GM21737 (cell line): ENCODE data around the gene RAB22A.

Experiments
- ATAC-seq: cut with Tn5 transposase; IDR thresholded peaks from one replicate; pipeline ENCODE4 v1.9.1; 2021; ENCODE audit warnings: mild to moderate bottlenecking, moderate library complexity; ENCODE audit not compliant: unreplicated experiment

RAB22A gene

DNA sequence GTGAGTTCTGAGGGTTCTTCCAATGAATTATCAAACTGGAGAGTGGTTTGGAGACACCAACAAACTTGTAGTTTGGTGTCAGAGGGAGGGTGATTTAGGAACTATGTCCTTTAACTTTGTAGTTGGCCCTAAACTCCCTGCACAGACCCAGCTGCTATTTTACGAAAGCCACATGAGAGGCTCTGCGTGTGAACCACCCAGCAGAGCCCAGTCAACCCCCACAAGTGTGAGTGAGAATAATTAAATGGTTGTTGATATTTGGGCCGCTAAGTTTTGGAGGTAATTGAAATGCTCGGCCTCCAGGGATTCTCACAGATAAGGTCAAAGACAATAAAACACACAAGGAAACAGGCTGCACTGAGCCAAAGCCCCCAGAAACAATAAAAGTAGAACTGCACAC is 72.6 kb downstream of the RAB22A start:
- ATAC-seq: no peak

GRCh38 chr20:58384821-58385220 is 75.3 kb downstream of the RAB22A start:
- ATAC-seq: no peak

DNA sequence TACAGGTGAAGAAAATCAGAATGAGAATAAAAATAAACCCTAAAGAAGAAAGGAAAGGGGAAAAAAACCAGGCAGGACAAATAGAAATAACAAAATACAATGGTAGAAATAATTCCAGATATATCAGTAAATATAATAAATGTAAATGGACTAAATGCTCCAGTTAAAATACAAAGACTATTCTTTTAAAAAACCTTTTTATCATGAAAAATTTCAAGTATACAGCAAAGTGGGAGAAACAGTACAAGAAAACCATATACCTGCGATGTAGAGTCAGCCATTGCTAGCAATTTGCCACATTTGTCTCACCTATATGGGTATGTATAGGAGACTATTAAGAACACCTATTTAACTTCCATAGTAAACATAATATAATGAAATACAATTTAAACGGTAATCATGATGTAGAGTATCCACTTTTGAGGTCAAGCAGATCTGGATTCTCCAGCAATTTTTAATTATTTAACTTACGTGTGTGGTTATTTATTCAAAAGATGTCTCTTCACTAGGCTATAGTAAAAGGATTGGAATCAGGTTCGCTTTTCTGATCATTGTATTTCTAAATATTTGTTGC is 78.6 kb downstream of the RAB22A start:
- ATAC-seq: no peak

DNA sequence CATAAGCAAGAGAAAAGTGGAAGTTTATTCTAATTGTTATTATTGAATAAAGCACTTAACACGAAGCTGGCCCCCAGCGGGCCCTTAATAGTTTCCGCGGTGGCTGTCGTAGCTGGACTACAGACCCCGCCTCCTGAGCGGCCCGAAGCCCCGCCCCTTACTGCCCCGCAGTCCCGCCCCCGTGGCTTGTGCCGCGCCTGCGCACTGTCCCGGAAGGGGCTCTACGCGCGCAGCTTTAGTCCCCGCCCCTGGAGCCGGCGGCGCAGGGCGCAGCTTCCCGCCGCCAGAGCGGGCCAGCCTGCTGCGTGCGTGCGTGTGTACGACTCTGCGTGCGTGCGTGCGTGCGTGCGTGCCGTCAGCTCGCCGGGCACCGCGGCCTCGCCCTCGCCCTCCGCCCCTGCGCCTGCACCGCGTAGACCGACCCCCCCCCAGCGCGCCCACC is 79.4 kb downstream of the RAB22A start, which contains the start of gene VAPB:
Gene VAPB, plus strand, starts transcription at position 348 of the 442 bp plus-strand sequence. CDS start 231 bp downstream, outside the sequence.
- ATAC-seq: peak; percentile 95

GRCh38 chr20:58389324-58389967 is 79.9 kb downstream of the RAB22A start:
- peak; percentile 30 for ATAC-seq

DNA sequence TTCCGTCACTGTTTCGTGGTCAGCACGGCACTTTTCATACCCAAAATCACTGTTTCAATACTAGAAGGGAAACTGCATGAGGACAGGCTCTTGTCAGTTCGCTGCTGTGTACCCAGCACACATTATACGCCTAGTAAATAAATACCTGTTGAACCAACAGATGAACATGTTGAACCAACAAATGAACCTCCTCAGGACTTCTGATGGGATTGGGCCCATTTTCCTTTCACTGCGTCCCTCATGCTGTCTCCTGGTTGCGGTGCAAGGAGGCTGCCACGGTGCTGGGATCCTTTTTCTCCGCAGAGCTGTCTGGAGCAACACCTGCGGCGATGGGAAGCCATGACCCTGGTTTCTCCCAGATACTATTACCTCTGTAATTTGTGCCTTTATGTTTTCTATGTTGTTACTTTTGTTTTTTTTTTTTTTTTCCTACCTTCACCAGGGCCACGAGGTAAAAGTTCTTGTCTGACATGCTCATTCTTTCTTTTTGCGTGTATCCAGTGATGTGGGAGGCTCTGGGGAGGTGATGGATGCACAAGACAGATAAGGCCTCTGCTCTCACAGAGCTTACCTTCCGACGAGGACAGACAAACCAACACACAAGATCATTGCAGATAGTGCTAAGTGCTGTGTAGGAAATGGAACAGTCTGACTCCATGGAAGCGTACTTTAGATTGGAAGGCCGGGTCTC is 80.6 kb downstream of the RAB22A start:
- ATAC-seq: no peak

DNA sequence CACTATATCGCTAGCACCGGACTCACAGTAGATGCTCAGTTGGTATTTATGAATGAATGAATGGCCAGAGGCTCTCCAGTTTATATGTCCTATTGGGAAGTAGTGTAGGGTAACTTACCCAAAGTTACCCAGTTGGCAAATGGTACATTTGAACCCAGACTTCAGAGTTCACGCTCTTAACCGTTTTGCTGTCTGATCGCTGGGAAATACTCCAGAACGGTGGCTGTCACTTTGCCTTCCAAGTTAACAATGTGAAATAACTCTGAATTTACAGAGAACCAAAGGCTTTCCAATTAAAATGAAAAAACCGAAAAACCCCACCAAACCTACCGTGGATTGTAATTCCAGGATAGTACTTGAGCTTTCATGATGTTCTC is 81.1 kb downstream of the RAB22A start:
- no peak for ATAC-seq

GRCh38 chr20:58392286-58392685 is 82.8 kb downstream of the RAB22A start:
- ATAC-seq: no peak

DNA sequence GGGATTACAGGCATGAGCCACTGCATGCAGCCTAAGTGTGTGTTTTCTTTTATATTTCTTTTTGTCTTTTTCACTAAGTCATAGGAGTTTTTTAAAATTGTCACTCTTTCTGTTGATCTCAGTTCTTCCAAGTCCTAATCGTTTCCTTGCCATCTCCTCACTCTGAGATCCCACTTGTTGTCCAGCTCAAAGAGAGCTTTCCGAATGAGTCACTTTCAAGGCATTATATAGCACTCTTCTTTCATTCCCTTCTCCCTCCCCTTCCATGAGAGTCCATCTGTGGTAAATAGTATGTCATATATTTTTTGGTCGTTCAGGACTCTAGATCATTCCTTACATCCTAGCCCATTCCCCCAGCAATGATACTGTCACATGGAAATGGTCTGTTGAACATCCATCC is 83.8 kb downstream of the RAB22A start:
- no peak for ATAC-seq

- ATAC-seq: no peak
These were observed 85.3 kb downstream of the RAB22A start for GRCh38 chr20:58394801-58395200.

GRCh38 chr20:58395604-58396003 is 86.1 kb downstream of the RAB22A start:
- no peak for ATAC-seq

DNA sequence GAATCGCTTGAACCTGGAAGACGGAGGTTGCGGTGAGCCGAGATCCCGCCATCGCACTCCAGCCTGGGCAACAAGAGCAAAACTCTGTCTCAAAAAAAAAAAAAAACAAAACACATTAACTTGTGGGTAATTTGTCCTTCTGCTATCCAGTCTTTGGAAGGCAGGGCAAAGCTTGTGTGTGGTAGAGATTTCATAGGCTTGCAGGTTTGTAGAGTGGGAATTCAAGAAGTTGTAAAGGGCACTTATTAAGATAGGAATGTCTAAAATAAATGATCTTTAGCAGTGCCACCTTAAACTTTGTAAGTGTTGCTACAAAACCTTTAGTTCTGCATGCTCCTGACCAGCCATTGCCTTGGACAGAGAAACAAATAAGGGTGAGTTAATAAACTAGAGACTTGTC is 87.9 kb downstream of the RAB22A start:
- ATAC-seq: no peak

- no peak for ATAC-seq
These were observed 88.7 kb downstream of the RAB22A start for GRCh38 chr20:58398254-58398653.

DNA sequence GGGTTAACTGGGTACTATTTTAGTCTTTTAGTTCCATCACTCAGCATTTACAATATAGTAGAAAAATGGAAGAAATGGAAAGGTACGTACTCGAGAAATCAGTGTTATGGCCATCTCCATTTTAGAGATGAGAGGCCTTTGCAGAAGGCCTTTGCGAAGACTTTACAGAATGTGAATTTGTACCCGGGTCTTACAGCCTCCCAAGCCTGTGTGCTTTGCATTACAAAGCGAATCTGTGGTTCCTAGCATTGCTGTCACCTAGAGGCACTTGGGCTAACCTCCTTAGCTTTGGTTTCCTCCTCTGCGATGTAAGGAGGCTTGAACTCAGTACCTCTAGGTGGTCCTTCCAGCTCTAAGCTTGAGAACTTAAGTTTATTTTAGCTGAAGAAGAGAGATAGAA is 90.4 kb downstream of the RAB22A start:
- no peak for ATAC-seq

DNA sequence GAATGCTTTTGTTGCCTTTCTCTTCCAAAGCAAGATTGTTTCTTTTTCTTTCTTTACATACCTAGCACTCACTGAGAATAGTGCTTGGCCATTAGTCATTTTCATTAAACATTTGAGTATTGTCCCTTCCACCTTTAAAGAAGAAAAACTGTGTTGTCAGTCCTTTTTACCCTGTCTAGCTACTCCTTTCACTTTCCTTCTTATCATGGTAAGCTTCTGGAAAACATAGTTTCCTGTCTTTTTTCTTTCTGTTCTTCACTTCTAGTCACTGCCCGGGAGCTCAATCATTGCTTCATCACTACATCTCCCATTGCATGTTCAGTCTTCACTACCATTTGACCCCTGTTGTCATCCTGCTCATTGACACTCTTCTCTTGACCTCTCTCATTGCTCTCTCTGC is 91.6 kb downstream of the RAB22A start:
- ATAC-seq: no peak

GRCh38 chr20:58402305-58402704 is 92.8 kb downstream of the RAB22A start:
- no peak for ATAC-seq

DNA sequence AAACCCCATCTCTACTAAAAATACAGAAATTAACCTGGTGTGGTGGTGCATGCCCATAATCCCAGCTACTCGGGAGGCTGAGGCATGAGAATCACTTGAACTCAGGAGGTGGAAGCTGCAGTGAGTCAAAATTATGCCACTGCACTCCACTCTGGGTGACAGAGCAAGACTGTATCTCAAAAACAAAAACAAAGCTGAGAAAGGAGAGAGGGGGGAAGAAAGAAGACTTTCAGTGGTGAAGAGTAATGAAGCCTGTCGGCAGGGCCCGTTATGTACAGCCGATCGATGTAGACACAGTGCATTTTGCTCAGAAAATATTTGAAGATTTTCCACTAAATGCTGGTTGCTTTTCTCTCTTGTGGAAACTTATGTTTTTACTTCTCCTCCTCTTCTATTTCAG is 93.3 kb downstream of the RAB22A start:
- peak; percentile 62 for ATAC-seq

- peak; percentile 14 for ATAC-seq
These were observed 93.8 kb downstream of the RAB22A start for GRCh38 chr20:58403272-58403671.

DNA sequence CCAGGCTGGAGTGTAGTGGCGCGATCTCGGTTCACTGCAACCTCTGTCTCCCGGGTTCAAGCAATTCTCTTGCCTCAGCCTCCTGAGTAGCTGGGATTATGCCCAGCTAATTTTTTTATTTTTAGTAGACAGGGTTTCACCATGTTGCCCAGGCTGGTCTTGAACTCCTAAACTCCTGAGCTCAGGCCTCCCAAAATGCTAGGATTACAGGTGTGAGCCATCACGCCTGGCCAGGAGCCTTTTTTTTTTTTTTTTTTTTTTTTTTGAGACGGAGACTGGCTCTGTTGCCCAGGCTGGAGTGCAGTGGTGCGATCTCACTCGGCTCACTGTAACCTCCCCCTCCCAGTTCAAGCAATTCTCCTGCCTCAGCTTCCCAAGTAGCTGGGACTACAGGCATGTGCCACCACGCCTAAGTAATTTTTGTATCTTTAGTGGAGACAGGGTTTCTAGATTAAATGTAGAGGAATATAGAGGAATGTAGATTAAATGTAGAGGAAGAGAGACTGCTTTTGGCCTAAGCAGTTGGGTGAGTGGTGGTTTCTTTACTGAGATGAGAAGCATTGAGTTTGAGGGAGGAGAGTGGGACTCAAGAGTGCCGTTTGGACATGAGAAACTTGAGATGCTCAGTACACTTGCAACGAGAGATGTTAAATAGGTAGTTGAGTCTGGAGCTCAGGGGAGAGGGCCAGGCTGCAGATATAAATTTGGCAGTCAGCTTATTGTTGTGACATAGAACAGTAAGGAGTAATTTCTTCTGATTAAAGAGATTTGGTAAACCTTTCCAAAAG is 96.2 kb downstream of the RAB22A start:
- no peak for ATAC-seq

- no peak for ATAC-seq
These were observed 97.0 kb downstream of the RAB22A start for GRCh38 chr20:58406422-58407001.
